ENCODE measurements around the gene SMARCA2. TPM values are rescaled to one million over a fixed set of nuclear protein-coding genes. Genes with fewer than 3 reads are reported as not detected.

SMARCA2 gene
- total RNA-seq, 2 experiments from 2014 or later, result 91.3 to 94.0 TPM

DNA sequence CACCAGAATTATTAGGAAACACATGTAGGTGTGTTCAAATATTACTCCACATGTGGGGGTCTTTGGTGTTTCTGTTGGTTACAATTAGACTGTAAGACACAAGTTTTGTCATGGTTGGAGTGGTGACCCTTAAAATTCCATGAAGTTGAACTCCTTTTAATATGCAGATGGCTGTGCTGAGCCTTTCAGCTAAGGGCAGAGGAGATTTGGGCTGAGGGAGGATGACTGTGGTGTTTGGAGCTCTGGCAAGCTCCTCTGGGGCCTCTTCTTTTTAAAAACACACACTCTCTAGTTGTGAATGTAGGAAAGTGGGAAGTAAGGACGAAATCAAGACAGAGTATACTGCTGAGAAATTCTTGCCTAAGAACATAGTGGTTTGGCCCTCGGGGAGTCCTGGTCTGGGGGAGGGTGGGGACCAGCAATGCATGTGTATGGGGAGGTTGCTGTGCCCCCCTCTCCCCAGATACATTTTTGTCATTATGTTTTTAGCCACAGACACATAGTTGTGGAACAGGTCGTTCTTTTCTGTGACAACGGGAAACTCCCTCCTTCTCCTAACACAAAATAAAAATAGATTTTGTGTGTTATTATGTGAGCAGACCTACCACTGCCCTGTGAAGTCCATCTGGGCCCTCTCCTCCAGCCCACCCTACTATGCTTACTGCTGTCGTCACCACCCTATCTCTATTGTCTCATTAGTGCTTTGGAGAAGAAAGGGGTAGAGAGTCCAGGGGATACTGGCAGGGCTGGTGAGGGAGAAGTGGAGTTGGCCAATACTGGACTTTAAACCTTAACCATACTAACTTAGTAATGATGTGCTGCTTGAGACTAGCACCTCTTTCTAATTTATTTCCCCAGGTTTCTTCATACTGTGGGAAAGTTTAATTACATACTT is 10.0 kb downstream of the SMARCA2 start:
- Mint-ChIP-seq H3K27me3 (no peaks in the 10 kb centered on the region), H3K9me3 (ENCODE audit: low read depth) (no peaks in the 10 kb centered on the region), H3K4me3 (no peak overlapping the region), H3K36me3 (ENCODE audit: low read depth) (peaks cover 13% of the 10 kb centered on the region), H3K27ac (peak overlapping the region; percentile 88), H3K4me1 (peaks cover 88% of the 10 kb centered on the region)
- POLR2A ChIA-PET, result no interaction called here
- intact Hi-C loops (cut with DNase I, micrococcal nuclease), result loop anchor here in 1 of 2 experiments (5.0 kb wide), 1 partner anchor 102 kb away; no protein-coding TSS in a partner anchor
- CTCF ChIA-PET, result interaction anchor here (1.2 kb wide), 1 partner anchor 38 kb away, joined by 3 read pairs; no protein-coding TSS in a partner anchor
- ATAC-seq, result no peak
- no peak for DNase-seq

DNA sequence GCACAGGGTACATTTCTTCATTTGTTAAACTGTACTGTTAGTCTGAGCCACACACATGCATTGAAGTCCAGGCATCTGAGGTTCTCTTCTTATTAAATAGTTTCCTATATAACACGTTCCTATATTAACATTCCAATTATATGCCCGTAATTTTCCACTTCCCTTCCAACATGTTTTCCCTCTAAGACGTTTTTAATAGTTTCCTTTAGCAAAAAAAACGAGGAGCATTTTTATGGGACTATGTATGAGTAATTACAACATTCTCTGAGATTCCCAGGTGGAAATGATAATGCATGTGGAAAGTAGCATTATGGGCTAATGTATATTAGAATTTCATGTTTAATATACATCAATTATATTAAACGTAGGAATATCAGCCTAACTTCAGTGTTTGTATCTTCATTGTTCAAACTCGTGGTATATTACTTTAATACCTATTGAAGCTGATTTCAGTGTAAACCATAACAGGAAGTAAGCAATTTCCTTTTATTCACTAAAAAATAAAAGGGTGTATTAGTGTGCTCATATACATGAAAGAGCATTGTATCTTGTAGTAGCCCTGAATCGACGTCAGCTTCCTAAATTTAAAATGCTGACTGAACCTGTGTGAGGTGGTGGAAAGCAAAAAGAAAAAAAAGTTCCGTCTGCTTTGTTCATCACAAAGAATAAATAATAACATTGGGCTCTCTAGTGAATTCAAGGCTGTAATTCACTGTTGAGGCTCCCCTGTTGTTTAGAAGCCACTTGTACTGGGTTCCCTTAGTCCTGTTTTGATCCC is 11.3 kb downstream of the SMARCA2 start:
- ChIA-PET CTCF (interaction anchor here (0.8 to 2.4 kb wide), 3 partner anchors 11 to 62 kb away, joined by 3 to 11 read pairs (median 3); no protein-coding TSS in a partner anchor), POLR2A (interaction anchor here (0.8 to 1.0 kb wide), 2 partner anchors 28 to 30 kb away, joined by 3 read pairs; no protein-coding TSS in a partner anchor)
- Mint-ChIP-seq H3K4me1 (peaks cover 88% of the 10 kb centered on the region), H3K36me3 (ENCODE audit: low read depth) (peaks cover 19% of the 10 kb centered on the region), H3K9me3 (ENCODE audit: low read depth) (no peaks in the 10 kb centered on the region), H3K27me3 (no peaks in the 10 kb centered on the region), H3K4me3 (no peak overlapping the region), H3K27ac (peak overlapping the region; percentile 67)
- ATAC-seq, result peak; percentile 7
- DNase-seq, result no peak
- intact Hi-C loops (cut with DNase I, micrococcal nuclease), result loop anchor here in 1 of 2 experiments (2.0 kb wide), 1 partner anchor 14 kb away; no protein-coding TSS in a partner anchor

DNA sequence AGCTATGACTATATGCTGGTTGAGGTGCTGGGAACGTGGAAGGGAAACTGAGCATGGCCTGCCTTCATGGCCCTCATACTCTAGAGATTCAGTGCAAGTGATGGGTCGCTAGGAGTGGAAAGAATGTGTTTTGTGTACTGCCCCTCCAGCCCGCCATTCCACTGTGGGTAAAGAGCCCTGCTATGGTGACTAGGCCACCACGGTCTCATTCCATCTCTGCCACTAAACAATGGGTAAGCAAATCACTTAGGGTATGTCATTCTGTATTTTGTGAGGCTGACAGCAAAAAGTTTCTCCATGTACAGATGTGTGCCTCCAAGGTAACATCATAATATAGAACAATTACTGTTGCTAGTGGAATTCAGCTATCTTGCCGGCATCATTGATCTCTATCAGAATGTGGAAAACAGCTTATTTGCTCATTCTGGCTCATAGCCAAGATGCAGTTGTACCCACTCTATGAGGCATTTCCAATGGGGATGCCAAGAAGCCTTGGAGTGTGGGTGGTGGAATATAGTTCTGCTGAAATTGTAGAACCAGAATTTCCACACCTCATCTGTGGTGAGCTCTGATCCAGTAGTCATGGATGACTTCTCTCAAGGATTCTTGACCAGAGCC is 12.5 kb downstream of the SMARCA2 start:
- peak overlapping the region; percentile 52 for H3K27ac Mint-ChIP-seq
- ATAC-seq, result no peak
- ChIA-PET POLR2A (interaction anchor here (0.7 to 1.0 kb wide), 3 partner anchors 8 to 29 kb away, joined by 3 read pairs; no protein-coding TSS in a partner anchor), CTCF (interaction anchor here (0.8 to 2.4 kb wide), 4 partner anchors 10 to 152 kb away, joined by 3 to 11 read pairs (median 3); no protein-coding TSS in a partner anchor)
- H3K27me3 Mint-ChIP-seq, result no peaks in the 10 kb centered on the region
- no peaks in the 10 kb centered on the region for H3K9me3 Mint-ChIP-seq (ENCODE audit: low read depth)
- intact Hi-C loops (cut with DNase I, micrococcal nuclease), result loop anchor here in 1 of 2 experiments (2.0 kb wide), 1 partner anchor 13 kb away; no protein-coding TSS in a partner anchor
- DNase-seq, result no peak
- H3K4me1 Mint-ChIP-seq, result peaks cover 87% of the 10 kb centered on the region
- no peak overlapping the region for H3K4me3 Mint-ChIP-seq
- H3K36me3 Mint-ChIP-seq (ENCODE audit: low read depth), result peaks cover 30% of the 10 kb centered on the region

DNA sequence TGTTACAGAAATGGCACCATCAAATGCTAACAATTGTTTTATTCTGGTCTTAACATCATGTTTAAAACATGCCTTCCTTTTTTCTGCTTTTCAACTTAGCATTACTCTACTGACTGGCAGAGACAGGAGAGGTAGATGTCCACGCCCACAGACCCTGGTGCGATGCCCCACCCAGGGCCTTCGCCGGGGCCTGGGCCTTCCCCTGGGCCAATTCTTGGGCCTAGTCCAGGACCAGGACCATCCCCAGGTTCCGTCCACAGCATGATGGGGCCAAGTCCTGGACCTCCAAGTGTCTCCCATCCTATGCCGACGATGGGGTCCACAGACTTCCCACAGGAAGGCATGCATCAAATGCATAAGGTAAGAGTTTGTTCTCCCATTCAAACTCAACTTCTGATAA is 13.7 kb downstream of the SMARCA2 start:
- CTCF ChIA-PET, result interaction anchor here (1.2 to 2.4 kb wide), 2 partner anchors 8 to 20 kb away, joined by 3 to 11 read pairs; no protein-coding TSS in a partner anchor
- peaks cover 42% of the 10 kb centered on the region for H3K36me3 Mint-ChIP-seq (ENCODE audit: low read depth)
- no peak for DNase-seq
- no peak for ATAC-seq
- H3K9me3 Mint-ChIP-seq (ENCODE audit: low read depth), result no peaks in the 10 kb centered on the region
- POLR2A ChIA-PET, result no interaction called here
- intact Hi-C loops (cut with DNase I, micrococcal nuclease), result no loop called here
- peaks cover 75% of the 10 kb centered on the region for H3K4me1 Mint-ChIP-seq
- no peaks in the 10 kb centered on the region for H3K27me3 Mint-ChIP-seq
- no peak overlapping the region for H3K4me3 Mint-ChIP-seq
- H3K27ac Mint-ChIP-seq, result no peak overlapping the region

DNA sequence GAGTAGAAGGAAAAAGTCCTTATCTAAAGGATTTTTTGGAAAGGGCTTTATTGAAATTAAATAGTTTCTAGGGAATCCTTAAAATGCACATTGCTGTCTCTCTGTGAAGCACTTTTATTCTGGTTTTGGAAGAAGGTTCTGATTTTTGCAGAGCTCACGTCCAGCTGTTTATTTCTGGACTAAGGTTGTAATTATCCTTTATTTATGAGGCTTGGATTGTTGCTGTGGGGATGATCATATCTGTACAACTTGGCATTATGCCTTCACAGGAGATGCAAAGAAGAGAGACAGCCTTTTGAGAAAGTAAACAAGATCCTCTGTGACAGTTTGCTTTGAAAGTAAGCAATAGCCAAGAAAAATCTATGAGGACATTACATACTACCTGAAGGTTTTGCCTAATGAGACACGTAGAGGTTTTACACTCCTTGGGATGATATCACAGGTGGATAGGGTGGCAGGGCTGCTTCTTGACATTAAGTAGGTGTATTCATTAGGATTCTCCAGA is 14.6 kb downstream of the SMARCA2 start:
- no peak for DNase-seq
- intact Hi-C loops (cut with DNase I, micrococcal nuclease), result no loop called here
- ATAC-seq, result no peak
- Mint-ChIP-seq H3K4me3 (no peak overlapping the region), H3K9me3 (ENCODE audit: low read depth) (no peaks in the 10 kb centered on the region), H3K36me3 (ENCODE audit: low read depth) (peaks cover 50% of the 10 kb centered on the region), H3K4me1 (peaks cover 70% of the 10 kb centered on the region), H3K27ac (peak overlapping the region; percentile 45), H3K27me3 (no peaks in the 10 kb centered on the region)
- ChIA-PET CTCF (interaction anchor here (0.7 to 1.0 kb wide), 3 partner anchors 15 to 355 kb away, joined by 3 read pairs; no protein-coding TSS in a partner anchor), POLR2A (interaction anchor here (0.6 kb wide), 2 partner anchors 9 to 264 kb away, joined by 3 read pairs; no protein-coding TSS in a partner anchor)

DNA sequence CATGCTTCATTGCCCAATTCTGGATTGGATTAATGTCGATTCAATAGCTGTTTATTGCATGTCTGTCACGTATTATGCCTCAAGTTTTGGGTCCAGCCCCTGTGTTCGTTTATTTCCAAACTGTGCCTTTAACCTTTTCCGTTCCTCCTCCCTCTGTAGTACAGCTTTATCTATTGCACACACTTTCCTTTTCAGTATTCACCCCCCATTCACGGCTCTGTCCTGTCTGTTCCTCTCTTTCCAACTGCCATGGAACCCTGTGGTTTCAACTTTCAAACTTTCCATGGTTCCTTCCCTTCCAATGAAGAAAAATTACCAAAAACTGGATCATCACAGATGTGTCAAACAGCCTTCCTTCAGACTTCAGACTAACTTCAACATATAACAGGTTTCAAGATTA is 17.1 kb downstream of the SMARCA2 start:
- peaks cover 61% of the 10 kb centered on the region for H3K4me1 Mint-ChIP-seq
- DNase-seq (no peak), ATAC-seq (no peak)
- H3K27ac Mint-ChIP-seq, result peak overlapping the region; percentile 80
- no peak overlapping the region for H3K4me3 Mint-ChIP-seq
- H3K36me3 Mint-ChIP-seq (ENCODE audit: low read depth), result peaks cover 55% of the 10 kb centered on the region
- ChIA-PET POLR2A (no interaction called here), CTCF (interaction anchor here (1.1 kb wide), 1 partner anchor 22 kb away, joined by 3 read pairs; no protein-coding TSS in a partner anchor)
- H3K9me3 Mint-ChIP-seq (ENCODE audit: low read depth), result no peaks in the 10 kb centered on the region
- no peaks in the 10 kb centered on the region for H3K27me3 Mint-ChIP-seq
- intact Hi-C loops (cut with DNase I, micrococcal nuclease), result no loop called here

DNA sequence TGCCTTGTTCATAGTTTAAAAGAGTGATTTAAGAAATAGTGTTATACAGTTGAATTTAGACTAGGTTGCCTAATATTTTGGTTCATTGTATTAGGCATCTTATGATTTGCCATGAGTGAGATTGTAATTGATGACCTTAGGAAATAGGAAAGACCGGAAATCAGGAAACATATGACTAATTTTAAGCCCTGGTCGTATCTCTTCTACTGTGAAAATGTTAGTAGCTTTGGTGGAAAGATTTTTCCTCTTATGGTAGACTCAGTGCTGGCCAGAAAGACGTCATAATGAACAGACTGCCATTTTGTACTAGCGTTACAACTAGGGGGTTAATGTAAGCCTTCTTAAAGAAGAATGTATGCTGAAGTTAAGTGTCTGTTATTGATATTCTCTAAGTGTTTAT is 21.7 kb downstream of the SMARCA2 start:
- no peak for ATAC-seq
- DNase-seq, result no peak
- CTCF ChIA-PET, result interaction anchor here (1.5 to 1.8 kb wide), 2 partner anchors 9 to 10 kb away, joined by 4 to 11 read pairs; no protein-coding TSS in a partner anchor
- Mint-ChIP-seq H3K27me3 (no peaks in the 10 kb centered on the region), H3K4me3 (no peak overlapping the region), H3K9me3 (ENCODE audit: low read depth) (no peaks in the 10 kb centered on the region), H3K4me1 (peaks cover 42% of the 10 kb centered on the region), H3K36me3 (ENCODE audit: low read depth) (peaks cover 58% of the 10 kb centered on the region), H3K27ac (peak overlapping the region; percentile 72)
- POLR2A ChIA-PET, result no interaction called here
- intact Hi-C loops (cut with DNase I, micrococcal nuclease), result no loop called here

DNA sequence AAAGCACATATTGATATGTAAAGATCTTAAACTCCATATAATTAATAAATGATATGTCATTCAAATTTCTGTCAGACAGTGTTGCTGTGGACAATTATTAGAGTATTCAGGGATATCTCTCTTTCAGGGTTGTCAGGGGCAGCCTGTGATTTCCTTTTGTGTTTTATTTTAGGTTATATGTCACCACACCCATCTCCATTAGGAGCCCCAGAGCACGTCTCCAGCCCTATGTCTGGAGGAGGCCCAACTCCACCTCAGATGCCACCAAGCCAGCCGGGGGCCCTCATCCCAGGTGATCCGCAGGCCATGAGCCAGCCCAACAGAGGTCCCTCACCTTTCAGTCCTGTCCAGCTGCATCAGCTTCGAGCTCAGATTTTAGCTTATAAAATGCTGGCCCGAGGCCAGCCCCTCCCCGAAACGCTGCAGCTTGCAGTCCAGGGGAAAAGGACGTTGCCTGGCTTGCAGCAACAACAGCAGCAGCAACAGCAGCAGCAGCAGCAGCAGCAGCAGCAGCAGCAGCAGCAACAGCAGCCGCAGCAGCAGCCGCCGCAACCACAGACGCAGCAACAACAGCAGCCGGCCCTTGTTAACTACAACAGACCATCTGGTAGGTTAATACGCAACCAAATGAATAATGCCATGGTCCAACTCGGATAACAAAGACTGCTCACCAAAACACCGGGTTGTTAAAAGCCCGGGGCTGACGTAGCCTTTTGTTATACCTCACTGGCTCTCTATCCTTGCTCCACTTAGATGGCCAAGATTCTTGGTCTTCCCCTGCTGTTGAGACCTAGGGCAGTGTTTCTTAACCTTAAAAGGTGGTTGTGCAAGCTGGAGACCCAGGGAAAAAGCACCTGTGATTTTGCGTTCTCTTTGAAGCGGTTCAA is 24.4 kb downstream of the SMARCA2 start:
- no peak for DNase-seq
- Mint-ChIP-seq H3K4me3 (no peak overlapping the region), H3K4me1 (peaks cover 57% of the 10 kb centered on the region), H3K9me3 (ENCODE audit: low read depth) (no peaks in the 10 kb centered on the region), H3K27me3 (no peaks in the 10 kb centered on the region), H3K36me3 (ENCODE audit: low read depth) (peaks cover 49% of the 10 kb centered on the region), H3K27ac (no peak overlapping the region)
- intact Hi-C loops (cut with DNase I, micrococcal nuclease), result loop anchor here in 1 of 2 experiments (2.0 kb wide), 1 partner anchor 13 kb away; no protein-coding TSS in a partner anchor
- no peak for ATAC-seq
- ChIA-PET POLR2A (no interaction called here), CTCF (interaction anchor here (0.5 kb wide), 1 partner anchor 679 kb away, joined by 4 read pairs; no protein-coding TSS in a partner anchor)

DNA sequence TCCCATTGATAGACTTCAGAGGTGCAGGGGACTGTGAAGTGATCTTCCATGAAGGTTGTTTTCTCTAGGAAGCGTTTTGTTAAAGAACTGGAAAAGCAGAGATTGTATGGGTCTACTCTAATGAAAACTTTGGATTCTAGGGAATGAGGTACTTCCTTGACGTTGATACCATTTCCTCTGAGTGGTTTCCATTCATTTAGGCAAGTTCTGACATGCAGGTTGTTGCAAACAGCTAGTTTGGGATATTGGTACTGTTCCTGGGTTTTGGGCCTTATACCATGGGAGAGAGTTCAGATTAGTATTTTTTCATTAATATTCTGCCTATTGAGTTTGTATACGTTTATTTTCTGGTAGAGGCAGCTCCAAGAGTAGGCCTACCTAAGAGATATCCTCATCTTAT is 25.7 kb downstream of the SMARCA2 start:
- DNase-seq (no peak), ATAC-seq (no peak)
- H3K4me1 Mint-ChIP-seq, result peaks cover 55% of the 10 kb centered on the region
- ChIA-PET POLR2A (no interaction called here), CTCF (no interaction called here)
- H3K36me3 Mint-ChIP-seq (ENCODE audit: low read depth), result peaks cover 49% of the 10 kb centered on the region
- no peaks in the 10 kb centered on the region for H3K27me3 Mint-ChIP-seq
- intact Hi-C loops (cut with DNase I, micrococcal nuclease), result loop anchor here in 1 of 2 experiments (2.0 kb wide), 1 partner anchor 14 kb away; no protein-coding TSS in a partner anchor
- no peak overlapping the region for H3K27ac Mint-ChIP-seq
- no peaks in the 10 kb centered on the region for H3K9me3 Mint-ChIP-seq (ENCODE audit: low read depth)
- no peak overlapping the region for H3K4me3 Mint-ChIP-seq

DNA sequence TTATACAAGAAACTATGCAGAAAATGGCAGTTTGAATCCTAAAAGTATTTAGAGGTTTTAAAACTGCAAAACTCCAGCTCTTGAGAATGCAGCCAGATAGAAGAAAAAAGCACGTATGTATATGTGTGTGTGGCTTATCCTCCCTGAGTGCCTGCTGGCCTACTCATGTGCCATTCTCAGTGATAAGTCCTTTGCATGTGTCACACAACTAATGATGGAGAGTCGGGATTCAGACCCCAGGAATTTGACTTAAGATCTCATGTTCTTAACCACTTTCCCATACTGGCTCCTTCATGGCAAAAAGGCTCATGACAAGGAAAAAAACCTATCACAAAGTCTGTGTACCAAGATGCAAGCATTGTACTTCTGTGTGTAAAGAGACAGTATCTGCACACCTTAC is 26.6 kb downstream of the SMARCA2 start:
- Mint-ChIP-seq H3K27me3 (no peaks in the 10 kb centered on the region), H3K9me3 (ENCODE audit: low read depth) (no peaks in the 10 kb centered on the region), H3K4me3 (no peak overlapping the region), H3K27ac (no peak overlapping the region), H3K36me3 (ENCODE audit: low read depth) (peaks cover 52% of the 10 kb centered on the region), H3K4me1 (peaks cover 46% of the 10 kb centered on the region)
- no peak for DNase-seq
- CTCF ChIA-PET, result no interaction called here
- no peak for ATAC-seq
- intact Hi-C loops (cut with DNase I, micrococcal nuclease), result loop anchor here in 1 of 2 experiments (2.0 kb wide), 1 partner anchor 15 kb away; no protein-coding TSS in a partner anchor
- POLR2A ChIA-PET, result no interaction called here

Data from activated CD4-positive, alpha-beta T cell treated with anti-CD3 and anti-CD28 coated beads for 36 hours (primary cell).